ENCODE measurements around the gene HEYL.

DNA sequence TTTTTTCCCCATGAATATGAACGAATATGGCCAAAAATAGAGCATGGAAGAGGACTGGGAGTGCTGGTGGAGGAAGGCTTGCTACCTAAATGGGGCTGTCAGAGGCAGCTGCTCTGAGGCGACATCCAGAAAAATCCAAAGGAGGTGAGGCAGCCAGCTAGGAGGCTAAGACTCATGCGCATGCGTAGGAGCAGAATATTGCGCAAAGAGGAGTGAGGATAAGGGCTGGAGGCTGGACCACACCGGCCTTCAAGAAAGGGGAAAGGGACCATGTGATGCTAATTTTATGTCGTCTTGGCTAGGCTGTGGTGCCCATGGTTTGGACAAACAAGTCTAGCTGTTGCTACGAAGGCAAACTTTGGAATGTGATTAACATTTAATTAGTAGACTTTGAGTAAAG lies 30.5 kb downstream of the HEYL start:
- TF ChIP-seq RXRA (IDR thresholded peaks at IDR 0.05; ENCODE audit: borderline replicate concordance, low read depth) (no peak), TAF1 (IDR thresholded peaks at IDR 0.05; ENCODE audit: borderline replicate concordance, low read depth, low read length) (no peak), CTCF (IDR thresholded peaks at IDR 0.05) (no peak), TEAD4 (IDR thresholded peaks at IDR 0.05; ENCODE audit: borderline replicate concordance, insufficient read depth) (no peak), NRF1 (IDR thresholded peaks at IDR 0.05; ENCODE audit: low read depth, low read length) (no peak)
- TF ChIP-seq, protein P1, sequence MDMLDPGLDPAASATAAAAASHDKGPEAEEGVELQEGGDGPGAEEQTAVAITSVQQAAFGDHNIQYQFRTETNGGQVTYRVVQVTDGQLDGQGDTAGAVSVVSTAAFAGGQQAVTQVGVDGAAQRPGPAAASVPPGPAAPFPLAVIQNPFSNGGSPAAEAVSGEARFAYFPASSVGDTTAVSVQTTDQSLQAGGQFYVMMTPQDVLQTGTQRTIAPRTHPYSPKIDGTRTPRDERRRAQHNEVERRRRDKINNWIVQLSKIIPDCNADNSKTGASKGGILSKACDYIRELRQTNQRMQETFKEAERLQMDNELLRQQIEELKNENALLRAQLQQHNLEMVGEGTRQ (IDR thresholded peaks at IDR 0.05; ENCODE audit: borderline replicate concordance, low read depth, low read length), result no peak

All from SK-N-SH (cell line).